ENCODE data around the gene RHBDD3. TPM values are rescaled to one million over a fixed set of nuclear protein-coding genes. Genes with fewer than 3 reads are reported as not detected.

RHBDD3 gene
- total and polyA plus RNA-seq, 9 of the 15 experiments (the other 6 are each of a cell fraction or from before 2014, with no cell fraction given) = 0.32 to 35.6 (median 14.0) TPM

- in situ Hi-C loops (cut with MboI) (no loop called here), intact Hi-C loops (cut with micrococcal nuclease) (no loop called here)
- no peak overlapping the region for H3K4me2 ChIP-seq (ENCODE audit: insufficient read depth, low read length)
- no peaks in the 10 kb centered on the region for H3K27me3 ChIP-seq (ENCODE audit: control insufficient read depth in 2 of 2, insufficient read depth in 2 of 2, low read length in 2 of 2)
- H3K9me3 ChIP-seq (replicated peaks; ENCODE audit: control insufficient read depth, insufficient read depth, low read depth, low read length) = no peaks in the 10 kb centered on the region
- no peaks in the 10 kb centered on the region for H4K20me1 ChIP-seq (replicated peaks; ENCODE audit: control insufficient read depth, insufficient read depth, low read length)
- H2AFZ ChIP-seq (ENCODE audit: low read depth, low read length) = no peak overlapping the region
- DNase-seq (ENCODE audit: extremely low read depth in 1 of 4, low spot score in 3 of 4) (no peak), FAIRE-seq (no peak), ATAC-seq (no peak)
- no peaks in the 10 kb centered on the region for H3K79me2 ChIP-seq (ENCODE audit: control insufficient read depth, insufficient read depth, low read length)
- H3K36me3 ChIP-seq (ENCODE audit: control insufficient read depth, insufficient read depth, low read length) = no peaks in the 10 kb centered on the region
- H3K4me1 ChIP-seq (replicated peaks in 1 of 2; ENCODE audit: control insufficient read depth in 2 of 2, insufficient read depth in 2 of 2, low read length in 2 of 2) = peaks cover 0 to 11% of the 10 kb centered on the region in 2 experiments; a peak in 2 of 5 replicates
- ChIA-PET POLR2A (interaction anchor here (0.7 to 1.4 kb wide), 3 partner anchors 9 to 44 kb away, joined by 3 to 4 read pairs (median 4); no protein-coding TSS in a partner anchor), CTCF (ENCODE audit: low intra/inter-chr PET ratio) (no interaction called here)
- no peaks in the 10 kb centered on the region for H3K9me1 ChIP-seq (ENCODE audit: control insufficient read depth, insufficient read depth, low read length)
- H3K4me3 ChIP-seq = no peak overlapping the region
- no peak overlapping the region for H3K27ac ChIP-seq (ENCODE audit: extremely low read depth, low read depth, low read length)
- WGBS (ENCODE audit: insufficient coverage, low coverage, missing lambda C conversion rate) = 66% methylated on average over 10 of the region's 14 CpGs
- H3K9ac ChIP-seq (ENCODE audit: insufficient read depth in 1 of 2, low read depth in 2 of 2, low read length in 2 of 2) = peak overlapping the region in 1 of 2 experiments; percentile 9; a peak in 2 of 4 replicates
- TF ChIP-seq MNT (conservative IDR thresholded peaks at IDR 0.05) (no peak), POLR2G (IDR thresholded peaks at IDR 0.05; ENCODE audit: low read depth, low read length) (0 out of 2 replicates have a peak, but pooled peaks have one; percentile 36)
- BruUV-seq (replicated peaks) = no TSS peak
Observed at GRCh38 chr22:29219881-29220670, 47.7 kb downstream of the RHBDD3 start.

Measured in K562 (cell line).